Measurements from ENCODE around the gene PADI3.

Gene PADI3, protein sequence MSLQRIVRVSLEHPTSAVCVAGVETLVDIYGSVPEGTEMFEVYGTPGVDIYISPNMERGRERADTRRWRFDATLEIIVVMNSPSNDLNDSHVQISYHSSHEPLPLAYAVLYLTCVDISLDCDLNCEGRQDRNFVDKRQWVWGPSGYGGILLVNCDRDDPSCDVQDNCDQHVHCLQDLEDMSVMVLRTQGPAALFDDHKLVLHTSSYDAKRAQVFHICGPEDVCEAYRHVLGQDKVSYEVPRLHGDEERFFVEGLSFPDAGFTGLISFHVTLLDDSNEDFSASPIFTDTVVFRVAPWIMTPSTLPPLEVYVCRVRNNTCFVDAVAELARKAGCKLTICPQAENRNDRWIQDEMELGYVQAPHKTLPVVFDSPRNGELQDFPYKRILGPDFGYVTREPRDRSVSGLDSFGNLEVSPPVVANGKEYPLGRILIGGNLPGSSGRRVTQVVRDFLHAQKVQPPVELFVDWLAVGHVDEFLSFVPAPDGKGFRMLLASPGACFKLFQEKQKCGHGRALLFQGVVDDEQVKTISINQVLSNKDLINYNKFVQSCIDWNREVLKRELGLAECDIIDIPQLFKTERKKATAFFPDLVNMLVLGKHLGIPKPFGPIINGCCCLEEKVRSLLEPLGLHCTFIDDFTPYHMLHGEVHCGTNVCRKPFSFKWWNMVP

DNA sequence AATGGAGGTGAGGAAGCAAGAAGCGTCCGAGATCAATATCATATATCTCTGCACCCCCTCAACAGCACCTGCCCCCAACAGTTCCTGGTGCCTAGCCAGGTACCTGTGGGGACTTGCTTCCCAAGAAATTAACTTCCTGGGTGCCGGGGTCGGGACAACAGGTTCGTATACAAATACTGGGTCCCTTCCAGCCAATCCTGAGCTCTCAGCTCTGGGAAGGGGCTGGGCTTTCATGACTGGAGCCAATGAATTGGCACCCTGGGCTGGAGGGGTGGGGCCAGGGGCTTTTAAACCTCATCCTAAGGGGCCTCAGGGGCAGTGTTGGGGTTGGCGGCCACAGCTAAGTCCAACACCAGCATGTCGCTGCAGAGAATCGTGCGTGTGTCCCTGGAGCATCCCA is at the start of gene PADI3:
Gene PADI3, plus strand, starts transcription at position 318 of the 400 bp plus-strand sequence. Its CDS starts 40 bp downstream, at position 358.
- TF ChIP-seq, protein P1, sequence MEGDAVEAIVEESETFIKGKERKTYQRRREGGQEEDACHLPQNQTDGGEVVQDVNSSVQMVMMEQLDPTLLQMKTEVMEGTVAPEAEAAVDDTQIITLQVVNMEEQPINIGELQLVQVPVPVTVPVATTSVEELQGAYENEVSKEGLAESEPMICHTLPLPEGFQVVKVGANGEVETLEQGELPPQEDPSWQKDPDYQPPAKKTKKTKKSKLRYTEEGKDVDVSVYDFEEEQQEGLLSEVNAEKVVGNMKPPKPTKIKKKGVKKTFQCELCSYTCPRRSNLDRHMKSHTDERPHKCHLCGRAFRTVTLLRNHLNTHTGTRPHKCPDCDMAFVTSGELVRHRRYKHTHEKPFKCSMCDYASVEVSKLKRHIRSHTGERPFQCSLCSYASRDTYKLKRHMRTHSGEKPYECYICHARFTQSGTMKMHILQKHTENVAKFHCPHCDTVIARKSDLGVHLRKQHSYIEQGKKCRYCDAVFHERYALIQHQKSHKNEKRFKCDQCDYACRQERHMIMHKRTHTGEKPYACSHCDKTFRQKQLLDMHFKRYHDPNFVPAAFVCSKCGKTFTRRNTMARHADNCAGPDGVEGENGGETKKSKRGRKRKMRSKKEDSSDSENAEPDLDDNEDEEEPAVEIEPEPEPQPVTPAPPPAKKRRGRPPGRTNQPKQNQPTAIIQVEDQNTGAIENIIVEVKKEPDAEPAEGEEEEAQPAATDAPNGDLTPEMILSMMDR (IDR thresholded peaks at IDR 0.05), result no peak

DNA sequence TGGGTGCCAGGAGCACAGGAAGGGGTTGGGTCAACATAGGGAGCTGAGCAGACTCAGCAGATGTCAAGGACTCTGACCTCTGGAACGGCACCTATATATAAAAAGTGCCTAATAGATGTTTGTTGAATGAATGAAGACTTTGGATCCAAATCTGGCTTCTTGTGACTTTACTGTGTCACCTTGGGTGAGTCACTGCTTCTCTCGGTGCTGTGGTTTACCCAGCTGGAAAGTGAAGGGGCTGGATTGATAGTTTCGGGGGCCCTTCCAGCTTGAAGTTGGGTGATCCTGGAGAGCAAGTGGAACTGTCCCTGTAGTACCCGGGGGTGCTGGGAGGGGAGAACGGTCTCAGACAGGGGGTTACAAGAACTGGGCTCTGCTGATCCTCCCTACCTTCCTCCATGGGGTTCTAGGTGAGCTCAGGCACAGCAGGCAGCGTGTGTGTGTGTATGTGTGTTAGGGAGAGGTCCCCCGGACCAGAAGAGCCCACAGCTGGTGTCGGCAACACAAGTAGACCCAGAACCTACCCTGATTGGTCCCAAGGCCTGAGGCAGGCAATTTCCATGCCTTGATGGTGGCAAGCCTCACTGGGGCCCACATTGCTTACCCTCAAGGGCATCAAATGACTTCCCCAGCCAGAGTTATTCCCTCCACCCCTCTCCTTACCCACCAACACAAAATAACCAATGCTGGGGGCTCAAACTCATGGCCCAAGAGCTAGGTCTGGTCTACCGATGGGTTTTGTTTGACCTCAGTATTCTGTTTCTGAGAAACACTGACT is 49.4 kb upstream of the PADI3 start:
- TF ChIP-seq, protein P1 (IDR thresholded peaks at IDR 0.05), result no peak

DNA sequence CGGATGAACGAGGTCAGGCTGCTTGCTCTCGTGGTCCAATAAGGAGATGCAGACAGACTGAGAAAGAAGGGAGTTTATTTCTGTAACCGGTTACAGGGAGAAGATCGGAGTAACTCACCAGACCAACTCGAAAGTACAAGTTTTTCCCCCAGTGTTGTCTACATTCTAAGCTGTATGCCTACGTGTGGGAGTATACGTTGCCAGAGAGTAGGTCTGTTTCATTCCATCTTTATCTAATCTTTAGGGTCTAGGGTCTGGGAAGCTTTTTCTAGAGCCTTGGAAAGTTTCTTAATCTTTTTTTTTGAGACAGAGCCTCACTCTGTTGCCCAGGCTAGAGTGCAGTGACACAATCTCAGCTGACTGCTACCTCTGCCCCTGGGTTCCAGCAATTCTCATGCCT is 48.7 kb upstream of the PADI3 start:
- TF ChIP-seq, protein P1 (IDR thresholded peaks at IDR 0.05), result no peak

DNA sequence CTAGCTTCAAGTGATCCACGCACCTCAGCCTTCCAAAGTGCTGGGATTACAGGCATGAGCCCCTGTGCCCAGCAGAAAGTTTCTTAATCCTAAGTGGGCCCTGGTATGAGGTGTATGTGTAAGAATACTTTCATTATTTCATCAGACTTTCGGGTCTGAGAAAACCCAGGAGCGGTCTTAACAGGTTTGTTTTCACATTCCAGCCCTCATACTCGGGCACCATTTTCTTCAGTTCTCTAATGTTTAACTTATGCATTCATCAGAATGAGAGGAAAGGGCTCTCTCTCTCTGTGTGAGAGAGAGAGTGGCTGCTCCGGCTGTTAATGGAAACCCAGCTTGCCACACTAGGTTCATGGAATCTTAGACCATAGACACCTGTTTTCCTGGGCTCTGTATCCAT is 48.1 kb upstream of the PADI3 start:
- TF ChIP-seq, protein P1 (IDR thresholded peaks at IDR 0.05), result no peak

DNA sequence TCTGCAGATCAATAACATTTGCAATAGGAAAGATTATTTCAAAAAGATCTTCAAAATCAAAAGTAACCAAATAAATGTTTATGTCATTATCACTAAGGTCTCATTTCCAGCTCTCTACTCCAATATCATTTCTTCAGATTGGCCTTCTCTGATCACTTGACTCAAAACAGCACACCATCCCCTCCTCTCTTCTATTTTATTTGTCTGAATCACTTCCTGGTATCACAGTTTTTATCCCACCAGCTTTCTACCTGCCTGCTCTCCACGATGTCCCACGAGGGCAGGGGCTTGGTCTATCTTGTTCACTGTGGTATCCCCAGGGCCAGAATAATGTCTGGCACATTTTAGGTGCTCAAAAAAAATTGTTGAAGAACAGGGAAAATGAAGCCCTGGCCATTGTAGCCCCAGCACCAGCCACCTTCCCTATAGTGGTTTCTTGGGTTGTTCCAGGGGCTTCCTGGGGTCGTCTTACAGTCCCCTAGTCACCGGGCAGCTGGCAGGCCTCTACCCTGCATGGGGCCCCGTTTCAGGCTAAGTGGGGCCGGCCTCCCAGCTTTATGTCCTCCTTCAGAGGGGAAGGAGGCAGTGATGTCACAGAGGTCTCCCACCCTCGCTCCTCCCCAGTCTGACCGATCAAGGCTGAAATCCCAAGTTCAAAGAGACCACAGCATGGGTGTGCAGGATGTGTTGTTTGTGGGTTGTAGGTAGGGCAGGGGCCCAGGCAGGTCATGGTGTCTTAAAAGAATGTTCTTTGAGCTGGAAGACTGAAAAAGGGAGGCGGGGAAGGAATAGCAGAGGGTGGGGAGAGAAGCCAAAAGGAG is 47.5 kb upstream of the PADI3 start:
- TF ChIP-seq, protein P1 (IDR thresholded peaks at IDR 0.05), result no peak

DNA sequence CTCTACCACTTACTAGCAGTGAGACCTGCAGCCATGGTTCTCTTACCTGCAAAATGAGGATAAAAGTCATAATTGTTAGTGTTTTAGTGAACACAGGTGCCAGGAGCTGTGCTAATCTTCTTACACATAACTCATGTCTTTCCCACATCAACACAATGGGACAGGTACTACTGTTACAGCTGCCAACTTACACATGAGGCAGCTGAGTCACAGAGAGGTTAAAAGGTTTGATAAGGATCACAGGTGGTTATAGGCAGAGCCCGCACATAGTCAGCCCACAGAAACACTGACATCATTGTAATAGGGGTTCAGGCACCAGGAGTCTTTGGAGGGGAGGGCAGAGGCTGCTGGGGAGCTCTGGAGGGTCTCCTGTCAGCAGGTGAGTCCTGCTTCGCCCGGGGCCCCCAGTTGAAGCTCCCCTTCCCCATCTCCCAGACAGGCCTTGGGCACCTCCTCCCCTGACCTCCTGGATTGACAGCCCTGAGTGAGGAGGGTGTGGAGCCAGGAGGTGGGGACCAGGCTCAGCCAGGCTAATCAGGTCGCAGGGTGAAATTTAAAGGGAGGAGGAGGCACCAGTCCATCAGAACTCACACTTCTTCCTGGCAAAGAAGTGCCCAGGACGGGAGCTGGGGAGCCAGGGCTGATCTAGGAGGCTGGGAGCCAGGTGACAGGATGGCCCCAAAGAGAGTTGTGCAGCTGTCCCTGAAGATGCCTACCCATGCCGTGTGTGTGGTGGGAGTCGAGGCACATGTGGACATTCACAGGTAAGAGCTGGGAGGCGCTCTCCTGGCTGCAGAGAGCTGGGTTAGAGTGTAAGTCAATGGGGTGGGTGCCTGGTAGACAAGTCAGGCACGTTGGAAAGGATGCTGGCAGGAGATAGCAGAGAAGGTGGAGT is 44.1 kb upstream of the PADI3 start, which contains the start of gene PADI1:
Gene PADI1, plus strand, starts transcription at position 583 of the 895 bp plus-strand sequence. Its CDS starts 90 bp downstream, at position 673.
- TF ChIP-seq, protein P1 (IDR thresholded peaks at IDR 0.05), result no peak
